HG03139 (cell line): ENCODE data around the gene TM9SF4.
"Not testable (repeated sequence)": the region's sequence is repeated elsewhere in the genome, so short reads cannot be mapped to it uniquely, and the experiment has no call there.

Experiments
- ATAC-seq: cut with Tn5 transposase; IDR thresholded peaks from one replicate; pipeline ENCODE4 v1.9.1; 2021; ENCODE audit not compliant: unreplicated experiment

The TM9SF4 gene

GRCh38 chr20:32188376-32189122, 79.0 kb downstream of the TM9SF4 start:
- no peak for ATAC-seq

DNA sequence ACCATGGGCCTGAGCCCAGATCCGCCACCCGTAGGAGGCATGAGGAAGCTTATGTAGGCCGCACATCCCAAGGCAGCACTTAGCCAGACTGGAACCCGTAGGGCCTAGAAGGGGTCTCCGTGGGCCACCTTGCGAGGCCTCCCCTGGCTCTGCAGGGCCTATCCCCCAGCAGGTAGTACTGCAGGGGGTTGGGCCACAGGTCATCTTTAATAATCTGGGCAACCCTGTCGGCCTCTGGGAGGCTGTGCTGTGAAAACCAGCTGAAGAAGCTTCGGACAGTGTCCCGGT, 79.6 kb downstream of the TM9SF4 start:
- ATAC-seq: no peak

- no peak for ATAC-seq
These were observed 80.4 kb downstream of the TM9SF4 start for GRCh38 chr20:32189691-32190615.

GRCh38 chr20:32190616-32191415, 81.3 kb downstream of the TM9SF4 start:
- ATAC-seq: no peak

GRCh38 chr20:32191422-32191821, 81.9 kb downstream of the TM9SF4 start:
- no peak for ATAC-seq

DNA sequence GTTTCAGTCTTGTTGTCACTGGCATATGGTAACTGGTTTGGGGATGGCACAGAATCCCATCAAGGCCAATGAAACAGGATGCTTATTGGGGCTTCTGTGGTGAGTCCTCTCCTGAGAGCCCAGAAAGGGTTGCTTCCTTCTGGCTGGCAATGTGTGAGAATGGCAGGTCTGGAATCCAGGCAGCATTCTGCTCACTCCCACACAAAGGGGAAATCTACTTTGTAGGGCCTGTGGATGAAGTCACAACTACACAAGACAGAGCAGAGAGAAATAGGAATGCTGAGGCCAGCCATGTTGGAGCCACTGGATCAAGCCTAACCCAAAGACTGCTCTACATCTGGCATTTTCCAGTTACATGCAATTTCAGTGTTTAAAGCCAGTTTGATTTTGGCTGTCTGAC, 82.4 kb downstream of the TM9SF4 start:
- no peak for ATAC-seq

DNA sequence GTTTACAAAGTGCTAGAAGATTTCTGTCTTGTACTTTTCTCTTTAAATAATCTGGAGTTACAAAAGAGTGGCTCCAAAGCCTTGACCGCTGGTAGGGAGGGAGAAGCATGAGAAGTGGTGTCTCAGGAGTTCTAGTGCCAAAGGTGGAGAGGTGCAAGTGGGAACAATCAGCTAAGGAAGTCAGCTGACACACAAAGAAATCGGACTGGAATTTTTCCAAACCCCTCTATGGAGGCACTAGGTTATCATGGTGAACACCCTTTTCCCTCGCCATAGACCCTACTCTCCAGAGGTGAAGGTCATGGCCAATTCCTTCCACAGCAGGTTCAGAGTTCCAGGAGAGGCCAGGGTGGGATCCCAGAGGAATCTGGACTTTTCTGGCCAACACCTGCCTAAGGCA, 83.2 kb downstream of the TM9SF4 start:
- ATAC-seq: no peak

DNA sequence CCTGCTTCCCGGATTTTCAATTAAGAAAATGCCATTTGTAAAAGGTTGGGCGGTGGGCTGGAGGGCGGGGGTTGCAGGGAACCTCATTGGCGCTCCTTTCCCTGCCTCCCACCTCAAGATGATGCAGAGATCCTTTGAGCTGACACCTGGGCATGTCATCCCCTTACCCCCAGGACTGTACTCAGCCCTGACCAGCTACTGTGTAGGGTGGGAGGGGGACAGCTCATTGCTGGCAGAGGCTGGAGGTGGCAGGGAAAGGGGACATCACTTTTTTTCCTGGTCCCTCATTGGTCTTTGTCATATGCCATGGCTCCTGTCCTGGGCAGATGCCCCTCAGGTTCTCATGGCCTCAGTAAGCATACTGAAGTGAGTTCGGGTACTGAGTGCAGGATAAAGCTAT, 83.8 kb downstream of the TM9SF4 start:
- not testable (repeated sequence) for ATAC-seq

- ATAC-seq: no peak
These were observed 84.5 kb downstream of the TM9SF4 start for GRCh38 chr20:32193996-32194395.

GRCh38 chr20:32195581-32195980, 86.1 kb downstream of the TM9SF4 start:
- ATAC-seq: no peak

DNA sequence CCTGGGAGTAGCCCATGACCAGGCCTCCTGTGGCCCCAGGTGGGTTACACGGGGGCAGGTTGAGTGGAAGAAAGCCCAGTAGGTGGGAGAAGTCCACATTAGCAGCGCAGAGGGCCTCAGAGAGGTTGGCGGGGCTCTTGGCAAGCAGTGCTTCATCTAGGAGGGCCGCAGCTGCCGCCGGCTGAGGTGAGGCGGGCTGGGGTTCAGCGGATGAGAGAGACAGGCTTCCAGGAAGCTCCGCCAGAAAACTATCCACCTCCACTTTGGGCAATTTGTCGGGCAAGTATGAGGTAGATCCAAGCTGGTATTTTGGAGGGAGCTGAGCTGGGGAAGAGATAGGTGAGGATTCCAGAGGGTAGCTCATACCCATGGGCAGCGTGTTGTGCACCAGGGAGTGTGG, 87.1 kb downstream of the TM9SF4 start:
- ATAC-seq: not testable (repeated sequence)

- not testable (repeated sequence) for ATAC-seq
These were observed 87.6 kb downstream of the TM9SF4 start for GRCh38 chr20:32197136-32197535.

- no peak for ATAC-seq
These were observed 89.5 kb downstream of the TM9SF4 start for GRCh38 chr20:32199006-32199405.

GRCh38 chr20:32201296-32201976, 91.9 kb downstream of the TM9SF4 start:
- ATAC-seq: no peak

GRCh38 chr20:32201977-32202363, 92.5 kb downstream of the TM9SF4 start:
- no peak for ATAC-seq

DNA sequence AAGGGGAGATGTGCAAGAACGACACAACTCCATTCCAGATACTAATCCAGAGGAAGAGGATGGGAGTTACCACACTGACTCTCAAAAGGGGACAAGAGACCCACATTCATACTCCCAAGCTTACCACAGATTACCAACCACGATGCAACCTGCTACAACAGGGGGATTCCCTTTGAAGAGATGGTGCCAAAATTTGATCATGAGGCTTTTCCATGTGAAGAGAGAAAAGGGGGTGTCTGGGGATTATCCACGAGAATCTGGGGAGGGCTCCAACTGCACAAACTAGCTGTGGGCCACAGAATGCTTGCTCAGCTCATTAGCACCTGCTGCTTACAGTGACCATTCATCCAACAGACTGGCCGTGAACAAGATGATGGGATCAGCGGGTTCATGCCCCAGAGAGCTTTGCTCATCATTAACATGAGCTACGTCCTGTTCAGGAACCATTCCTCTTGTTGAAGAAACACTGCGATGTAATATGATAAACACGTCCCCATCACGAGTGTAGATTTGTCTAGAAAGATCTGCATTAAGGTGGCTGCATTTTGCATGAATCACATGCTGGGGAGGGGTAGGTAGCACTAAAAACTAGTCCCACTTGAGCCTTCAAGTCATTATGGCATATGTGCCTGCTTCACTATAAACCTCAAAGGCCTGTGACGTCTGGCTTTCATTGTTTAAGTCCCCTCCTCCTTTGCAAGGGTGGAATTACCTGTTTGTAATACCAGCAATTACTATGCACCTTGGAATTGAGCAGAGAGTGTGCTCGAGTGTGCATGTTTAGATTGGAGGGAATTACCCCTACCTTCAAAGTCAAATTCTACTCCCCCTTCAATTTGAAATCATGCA, 94.1 kb downstream of the TM9SF4 start:
- no peak for ATAC-seq

DNA sequence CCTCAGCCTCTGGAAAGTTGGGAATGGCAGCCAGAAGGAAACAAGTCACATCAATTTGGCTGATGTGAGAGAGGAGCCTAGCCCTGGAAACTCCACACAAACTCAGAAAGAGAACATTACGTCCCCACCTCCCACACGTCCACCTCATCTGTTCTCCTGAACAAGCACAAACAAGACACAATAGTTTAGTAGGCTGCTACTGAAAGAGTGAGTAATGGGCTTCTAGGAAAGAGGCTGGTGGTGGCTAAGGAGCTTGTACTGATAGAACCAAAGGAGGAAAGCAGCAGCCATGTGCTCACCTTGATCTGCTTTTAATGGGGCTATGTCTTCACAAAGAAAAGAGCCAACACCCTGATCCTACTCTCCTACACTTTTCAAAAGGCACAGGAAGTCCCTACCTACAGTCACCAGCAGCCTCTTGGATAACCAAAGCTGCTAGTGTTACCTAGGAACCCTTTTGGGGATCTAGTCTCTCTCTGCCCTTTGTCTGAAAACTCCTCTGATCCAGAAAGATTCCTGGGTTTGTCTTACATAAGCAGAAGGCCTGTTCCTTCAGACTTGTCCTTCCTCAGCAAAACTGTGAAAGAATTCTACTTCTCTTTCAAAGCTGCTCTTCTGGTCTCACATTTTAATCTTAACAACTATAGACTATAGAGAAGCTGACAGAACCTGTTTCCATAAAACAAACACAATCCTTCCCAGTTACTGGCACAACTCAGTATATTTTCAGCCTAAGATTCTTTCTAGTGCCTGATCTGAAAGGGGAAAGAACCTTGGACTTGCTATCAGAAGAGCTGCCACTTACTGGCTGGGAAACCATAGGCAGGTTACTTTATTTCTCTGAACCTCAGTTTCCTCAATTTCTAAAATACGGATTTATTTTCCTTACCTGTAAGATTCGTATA, 94.9 kb downstream of the TM9SF4 start:
- ATAC-seq: no peak

DNA sequence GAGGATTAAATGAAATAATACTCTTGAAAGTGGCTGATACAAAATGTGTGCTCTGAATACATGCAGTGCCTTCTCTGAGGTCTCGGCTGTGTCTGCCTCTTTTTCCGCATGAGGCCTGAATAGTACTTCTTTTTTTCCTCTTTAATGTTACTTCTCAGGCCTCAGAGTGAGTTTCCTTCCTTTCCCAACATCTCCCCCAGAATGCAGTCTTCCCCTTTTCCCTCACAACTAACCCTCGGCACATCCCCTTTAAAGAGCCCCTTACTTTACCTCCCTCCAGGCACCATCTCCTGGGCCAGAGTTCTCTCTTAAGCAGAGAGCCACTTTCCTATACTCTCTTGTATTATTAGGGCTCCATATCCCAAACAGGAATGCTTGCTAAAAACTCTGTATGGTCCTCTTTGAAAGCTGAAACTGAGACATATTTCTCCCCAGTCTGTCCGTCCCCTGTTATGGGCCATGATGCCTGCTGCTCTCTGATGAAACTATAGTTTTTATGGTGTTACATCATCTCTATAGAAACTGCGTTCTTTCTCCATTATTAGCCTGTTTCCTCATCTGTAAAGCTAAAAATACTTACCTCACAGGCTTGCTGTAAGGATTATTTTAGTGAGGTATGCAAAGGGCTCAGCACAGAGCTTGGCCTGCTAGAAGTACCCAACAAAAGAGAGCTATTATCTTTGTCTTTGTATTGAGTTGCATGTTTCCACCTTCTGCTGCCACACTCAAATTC, 95.8 kb downstream of the TM9SF4 start:
- ATAC-seq: no peak
